Trophoblast cell (in vitro differentiated cells and primary cell): Measurements from ENCODE around the gene TMX3.

Source experiments
- DNase-seq, 2 donors: peaks; one replicate each; pipeline ENCODE4 v3.0.0-alpha.2; 2016
- H2AFZ ChIP-seq: 2 replicates; pipeline ENCODE4 v1.6.1; 2013; ENCODE audit warnings: low read length, moderate library complexity, mild to moderate bottlenecking; ENCODE audit not compliant: insufficient read depth, poor library complexity
- H2AK5ac ChIP-seq: 2 replicates; pipeline ENCODE4 v1.6.1; 2013; ENCODE audit warnings: mild to moderate bottlenecking, low read length
- H2BK120ac ChIP-seq: 2 replicates; pipeline ENCODE4 v1.6.1; 2013; ENCODE audit warnings: low read length, mild to moderate bottlenecking, moderate library complexity; ENCODE audit not compliant: insufficient read depth, poor library complexity
- H2BK12ac ChIP-seq: 2 replicates; pipeline ENCODE4 v1.6.1; 2013; ENCODE audit warnings: mild to moderate bottlenecking, low read length, moderate library complexity
- H2BK5ac ChIP-seq: 2 replicates; pipeline ENCODE4 v1.6.1; 2013; ENCODE audit warnings: low read length, low read depth, moderate library complexity, mild to moderate bottlenecking; ENCODE audit not compliant: poor library complexity
- H3K14ac ChIP-seq: 2 replicates; pipeline ENCODE4 v1.6.1; 2013; ENCODE audit warnings: mild to moderate bottlenecking, low read length
- H3K18ac ChIP-seq: 2 replicates; pipeline ENCODE4 v1.6.1; 2013; ENCODE audit warnings: mild to moderate bottlenecking, low read length
- H3K23ac ChIP-seq: 2 replicates; pipeline ENCODE4 v1.6.1; 2013; ENCODE audit warnings: low read length
- H3K27ac ChIP-seq: 2 replicates; pipeline ENCODE4 v1.5.1; 2013; ENCODE audit warnings: low read depth, mild to moderate bottlenecking, inconsistent platforms, low read length, moderate library complexity
- H3K27me3 ChIP-seq: 2 replicates; pipeline ENCODE4 v1.6.1; 2013; ENCODE audit warnings: inconsistent platforms, mild to moderate bottlenecking, low read length, moderate library complexity; ENCODE audit not compliant: insufficient read depth
- H3K36me3 ChIP-seq, 2 experiments: 1 replicate in 1 of 2; 2 replicates in 1 of 2; pipeline ENCODE4 v1.6.1; 2013; ENCODE audit warnings: low read length in 2 of 2, mild to moderate bottlenecking in 2 of 2, moderate library complexity in 1 of 2; ENCODE audit not compliant: insufficient read depth in 2 of 2, control insufficient read depth in 1 of 2
- H3K4ac ChIP-seq: 2 replicates; pipeline ENCODE4 v1.6.1; 2013; ENCODE audit warnings: low read depth, mild to moderate bottlenecking, low read length, moderate library complexity
- H3K4me1 ChIP-seq, 2 experiments: 1 replicate in 1 of 2; 2 replicates in 1 of 2; pipeline ENCODE4 v1.6.1; 2013; ENCODE audit warnings: low read length in 2 of 2, mild to moderate bottlenecking in 2 of 2, moderate library complexity in 1 of 2; ENCODE audit not compliant: insufficient read depth in 2 of 2, control insufficient read depth in 1 of 2
- H3K4me2 ChIP-seq: 2 replicates; pipeline ENCODE4 v1.6.1; 2013; ENCODE audit warnings: inconsistent platforms, mild to moderate bottlenecking, low read length, moderate library complexity
- H3K4me3 ChIP-seq: 2 replicates; pipeline ENCODE4 v1.5.1; 2013; ENCODE audit warnings: mild to moderate bottlenecking, low read depth, low read length, inconsistent platforms
- H3K79me1 ChIP-seq: one replicate; pipeline ENCODE4 v1.6.1; 2013; ENCODE audit warnings: low read length
- H3K79me2 ChIP-seq: 2 replicates; pipeline ENCODE4 v1.6.1; 2013; ENCODE audit warnings: low read length, mild to moderate bottlenecking; ENCODE audit not compliant: control insufficient read depth, insufficient read depth, poor library complexity
- H3K9ac ChIP-seq: 2 replicates; pipeline ENCODE4 v1.6.1; 2013; ENCODE audit warnings: mild to moderate bottlenecking, low read length
- H3K9me3 ChIP-seq: 2 replicates; pipeline ENCODE4 v1.6.1; 2013; ENCODE audit warnings: low read depth, mild to moderate bottlenecking, control low read depth, inconsistent platforms, low read length; ENCODE audit not compliant: insufficient read depth
- H4K12ac ChIP-seq: 2 replicates; pipeline ENCODE4 v1.6.1; 2013; ENCODE audit warnings: low read depth, mild to moderate bottlenecking, low read length, moderate library complexity
- H4K8ac ChIP-seq: 2 replicates; pipeline ENCODE4 v1.6.1; 2013; ENCODE audit warnings: low read depth, mild to moderate bottlenecking, low read length, moderate library complexity
- H4K91ac ChIP-seq: one replicate; pipeline ENCODE4 v1.6.1; 2013; ENCODE audit warnings: low read depth, mild to moderate bottlenecking, low read length, moderate library complexity
- WGBS: extraction: QIAGEN DNeasy Blood & Tissue Kit; methylation state at CpG from one replicate; pipeline ENCODE4 v1.1.7; 2013; ENCODE audit warnings: missing lambda C conversion rate; ENCODE audit not compliant: insufficient read length, insufficient coverage; ENCODE audit errors: extremely low coverage; 5-methylcytosine and 5-hydroxymethylcytosine counted together

TMX3 gene

GRCh38 chr18:68713796-68714195 is 1.1 kb downstream of the TMX3 start:
- H3K4ac ChIP-seq = no peak overlapping the region
- no peak overlapping the region for H3K18ac ChIP-seq
- H3K4me1 ChIP-seq = peaks cover 0 to 2% of the 10 kb centered on the region in 2 experiments
- no peak overlapping the region for H4K91ac ChIP-seq
- peaks cover 7% of the 10 kb centered on the region for H3K79me2 ChIP-seq
- peak in 1 of 2 donors; percentile 27 for DNase-seq
- H3K4me3 ChIP-seq = no peak overlapping the region
- peak overlapping the region; percentile 52 for H3K4me2 ChIP-seq
- H3K9me3 ChIP-seq = no peaks in the 10 kb centered on the region
- no peak overlapping the region for H4K12ac ChIP-seq
- H3K23ac ChIP-seq = no peak overlapping the region
- H2BK12ac ChIP-seq = no peak overlapping the region
- no peak overlapping the region for H2AK5ac ChIP-seq
- WGBS = 100% methylated on average over 1 of the region's 6 CpGs
- no peak overlapping the region for H4K8ac ChIP-seq
- H2BK120ac ChIP-seq = no peak overlapping the region
- H3K36me3 ChIP-seq = peaks cover 6 to 14% of the 10 kb centered on the region in 2 experiments
- H2AFZ ChIP-seq = no peak overlapping the region
- no peak overlapping the region for H3K27ac ChIP-seq
- H3K79me1 ChIP-seq = peaks cover 3% of the 10 kb centered on the region
- H2BK5ac ChIP-seq = no peak overlapping the region
- no peaks in the 10 kb centered on the region for H3K27me3 ChIP-seq
- H3K14ac ChIP-seq = no peak overlapping the region
- no peak overlapping the region for H3K9ac ChIP-seq

- WGBS = no CpG with 5 or more reads among the region's 4 CpGs
- Histone ChIP-seq H2BK5ac (no peak overlapping the region), H3K23ac (no peak overlapping the region), H2AFZ (no peak overlapping the region), H3K4me2 (no peak overlapping the region), H3K36me3 (peaks cover 6 to 14% of the 10 kb centered on the region in 2 experiments), H3K9me3 (no peaks in the 10 kb centered on the region), H3K4me1 (peaks cover 0 to 2% of the 10 kb centered on the region in 2 experiments), H3K79me2 (peaks cover 7% of the 10 kb centered on the region), H3K27me3 (no peaks in the 10 kb centered on the region), H4K8ac (no peak overlapping the region), H2BK120ac (no peak overlapping the region), H2BK12ac (no peak overlapping the region), H3K4me3 (no peak overlapping the region), H3K14ac (no peak overlapping the region), H3K79me1 (peaks cover 3% of the 10 kb centered on the region), H3K4ac (no peak overlapping the region), H3K27ac (no peak overlapping the region), H4K12ac (no peak overlapping the region), H4K91ac (no peak overlapping the region), H2AK5ac (no peak overlapping the region), H3K18ac (no peak overlapping the region), H3K9ac (no peak overlapping the region)
- no peak for DNase-seq
Measured at GRCh38 chr18:68713131-68713530, 1.8 kb downstream of the TMX3 start.

GRCh38 chr18:68707646-68708045 is 7.3 kb downstream of the TMX3 start:
- Histone ChIP-seq H3K4me1 (no peaks in the 10 kb centered on the region), H3K18ac (no peak overlapping the region), H2AK5ac (no peak overlapping the region), H3K79me2 (no peaks in the 10 kb centered on the region), H3K23ac (no peak overlapping the region), H3K14ac (no peak overlapping the region), H4K12ac (no peak overlapping the region), H3K9me3 (no peaks in the 10 kb centered on the region), H3K27me3 (no peaks in the 10 kb centered on the region), H3K9ac (no peak overlapping the region), H4K91ac (no peak overlapping the region), H2AFZ (no peak overlapping the region), H3K36me3 (peaks cover 10 to 14% of the 10 kb centered on the region in 2 experiments), H3K79me1 (no peaks in the 10 kb centered on the region), H3K4me3 (no peak overlapping the region), H2BK12ac (no peak overlapping the region), H2BK5ac (no peak overlapping the region), H3K27ac (no peak overlapping the region), H3K4ac (no peak overlapping the region), H4K8ac (no peak overlapping the region), H2BK120ac (no peak overlapping the region), H3K4me2 (no peak overlapping the region)
- no peak for DNase-seq
- no CpG with 5 or more reads among the region's 2 CpGs for WGBS

- Histone ChIP-seq H3K9ac (no peak overlapping the region), H3K79me2 (no peaks in the 10 kb centered on the region), H3K4me2 (no peak overlapping the region), H3K23ac (no peak overlapping the region), H3K14ac (no peak overlapping the region), H3K36me3 (peaks cover 4% of the 10 kb centered on the region in 2 experiments), H2AK5ac (no peak overlapping the region), H2BK12ac (no peak overlapping the region), H2AFZ (no peak overlapping the region), H3K4ac (no peak overlapping the region), H3K4me1 (no peaks in the 10 kb centered on the region), H2BK120ac (no peak overlapping the region), H3K27ac (no peak overlapping the region), H3K9me3 (no peaks in the 10 kb centered on the region), H3K79me1 (no peaks in the 10 kb centered on the region), H2BK5ac (no peak overlapping the region), H3K27me3 (no peaks in the 10 kb centered on the region), H4K12ac (no peak overlapping the region), H4K91ac (no peak overlapping the region), H3K4me3 (no peak overlapping the region), H3K18ac (no peak overlapping the region), H4K8ac (no peak overlapping the region)
- WGBS = no CpG with 5 or more reads among the region's 1 CpG
- no peak for DNase-seq
Measured at GRCh38 chr18:68705119-68705518, 9.8 kb downstream of the TMX3 start.
